GM12892 (cell line): ENCODE data around the gene CFAP69.
"Not testable (repeated sequence)": the region's sequence is repeated elsewhere in the genome, so short reads cannot be mapped to it uniquely, and the experiment has no call there.

Source experiments
- DNase-seq: peaks from one replicate; pipeline ENCODE4 v3.0.0; 2011; ENCODE audit not compliant: insufficient read length
- FAIRE-seq: peaks from 2 replicates; lab custom pipeline; 2011; peaks lifted over from hg19 to GRCh38; lab: Jason Lieb, UNC
- POLR2A ChIP-seq: IDR thresholded peaks from 2 replicates; pipeline ENCODE4 v1.6.1; 2011; ENCODE audit warnings: low read depth, low read length, control low read depth
- POLR2AphosphoS5 ChIP-seq: IDR thresholded peaks from 2 replicates; pipeline ENCODE4 v1.6.1; 2011; ENCODE audit warnings: low read depth, low read length, control low read depth
- TAF1 ChIP-seq: IDR thresholded peaks from 2 replicates; pipeline ENCODE4 v1.6.1; 2011; ENCODE audit warnings: low read depth, mild to moderate bottlenecking, control low read depth, low read length, borderline replicate concordance

CFAP69 gene

GRCh38 chr7:90251304-90251635 lies 6.3 kb downstream of the CFAP69 start:
- no peak for DNase-seq
- TF ChIP-seq POLR2AphosphoS5 = no peak
- no peak for TF ChIP-seq TAF1
- TF ChIP-seq POLR2A = no peak
- no peak for FAIRE-seq

- DNase-seq, FAIRE-seq: not testable (repeated sequence)
Observed at GRCh38 chr7:90256011-90256410, 11.0 kb downstream of the CFAP69 start.

- DNase-seq = no peak
- no peak for FAIRE-seq
Observed at GRCh38 chr7:90256778-90257177, 11.8 kb downstream of the CFAP69 start.

GRCh38 chr7:90261441-90261840 lies 16.5 kb downstream of the CFAP69 start:
- TF ChIP-seq POLR2A = no peak
- no peak for TF ChIP-seq TAF1
- TF ChIP-seq POLR2AphosphoS5 = no peak
- DNase-seq (no peak), FAIRE-seq (no peak)

More at GRCh38 chr7:90256778-90257177, 11.8 kb downstream of the CFAP69 start:
- no peak for TF ChIP-seq POLR2AphosphoS5
- no peak for TF ChIP-seq POLR2A
- TF ChIP-seq TAF1 = no peak

GRCh38 chr7:90262438-90262837 lies 17.5 kb downstream of the CFAP69 start:
- TF ChIP-seq TAF1 (no peak), POLR2A (no peak), POLR2AphosphoS5 (no peak)
- no peak for DNase-seq
- FAIRE-seq = no peak

GRCh38 chr7:90266808-90267207 lies 21.8 kb downstream of the CFAP69 start:
- no peak for DNase-seq
- no peak for FAIRE-seq
- TF ChIP-seq POLR2AphosphoS5 = no peak
- TF ChIP-seq POLR2A = no peak
- no peak for TF ChIP-seq TAF1

GRCh38 chr7:90267263-90267858 lies 22.4 kb downstream of the CFAP69 start:
- no peak for FAIRE-seq
- TF ChIP-seq TAF1 (no peak), POLR2AphosphoS5 (no peak), POLR2A (no peak)

GRCh38 chr7:90269163-90269562 lies 24.2 kb downstream of the CFAP69 start:
- FAIRE-seq = no peak
- TF ChIP-seq POLR2A = no peak
- TF ChIP-seq POLR2AphosphoS5 = no peak
- no peak for TF ChIP-seq TAF1
- no peak for DNase-seq

More at GRCh38 chr7:90267263-90267858, 22.4 kb downstream of the CFAP69 start:
- no peak for DNase-seq

GRCh38 chr7:90270431-90271178 lies 25.6 kb downstream of the CFAP69 start:
- no peak for FAIRE-seq

GRCh38 chr7:90271753-90272152 lies 26.8 kb downstream of the CFAP69 start:
- DNase-seq (no peak), FAIRE-seq (no peak)
- TF ChIP-seq POLR2AphosphoS5 (no peak), POLR2A (no peak), TAF1 (no peak)

More at GRCh38 chr7:90270431-90271178, 25.6 kb downstream of the CFAP69 start:
- TF ChIP-seq POLR2AphosphoS5 (no peak), TAF1 (no peak), POLR2A (no peak)
- no peak for DNase-seq

- DNase-seq (no peak), FAIRE-seq (no peak)
- TF ChIP-seq TAF1 (no peak), POLR2A (no peak), POLR2AphosphoS5 (no peak)
Observed at GRCh38 chr7:90272242-90272641, 27.3 kb downstream of the CFAP69 start.

- FAIRE-seq (no peak), DNase-seq (no peak)
- TF ChIP-seq POLR2A (no peak), POLR2AphosphoS5 (no peak), TAF1 (no peak)
Observed at GRCh38 chr7:90274161-90274560, 29.2 kb downstream of the CFAP69 start.
